IPS-20b (cell line): ENCODE measurements around the gene ABHD4.
A peak's percentile ranks its signal among the peaks of the same experiment; 100 is the strongest.
"Not testable (repeated sequence)": the region's sequence is repeated elsewhere in the genome, so short reads cannot be mapped to it uniquely, and the experiment has no call there.

Experiments
- H3K27ac ChIP-seq: one replicate; pipeline ENCODE4 v1.5.1; 2013; ENCODE audit warnings: low read length
- H3K27me3 ChIP-seq: 2 replicates; pipeline ENCODE4 v1.6.1; 2013; ENCODE audit warnings: mild to moderate bottlenecking, low read length, inconsistent platforms; ENCODE audit not compliant: insufficient read depth
- H3K36me3 ChIP-seq: 2 replicates; pipeline ENCODE4 v1.6.1; 2013; ENCODE audit warnings: low read depth, mild to moderate bottlenecking, inconsistent platforms, low read length, moderate library complexity; ENCODE audit not compliant: insufficient read depth
- H3K4me1 ChIP-seq: 2 replicates; pipeline ENCODE4 v1.6.1; 2013; ENCODE audit warnings: mild to moderate bottlenecking, control low read depth, inconsistent platforms, low read length, moderate library complexity; ENCODE audit not compliant: insufficient read depth
- H3K4me3 ChIP-seq: 2 replicates; pipeline ENCODE4 v1.5.1; 2013; ENCODE audit warnings: mild to moderate bottlenecking, low read length, inconsistent platforms
- H3K9ac ChIP-seq: 2 replicates; pipeline ENCODE4 v1.6.1; 2013; ENCODE audit warnings: low read depth, mild to moderate bottlenecking, inconsistent platforms, low read length, moderate library complexity
- H3K9me3 ChIP-seq: 2 replicates; pipeline ENCODE4 v1.6.1; 2013; ENCODE audit warnings: mild to moderate bottlenecking, low read depth, low read length, inconsistent platforms; ENCODE audit not compliant: insufficient read depth

Gene ABHD4

DNA sequence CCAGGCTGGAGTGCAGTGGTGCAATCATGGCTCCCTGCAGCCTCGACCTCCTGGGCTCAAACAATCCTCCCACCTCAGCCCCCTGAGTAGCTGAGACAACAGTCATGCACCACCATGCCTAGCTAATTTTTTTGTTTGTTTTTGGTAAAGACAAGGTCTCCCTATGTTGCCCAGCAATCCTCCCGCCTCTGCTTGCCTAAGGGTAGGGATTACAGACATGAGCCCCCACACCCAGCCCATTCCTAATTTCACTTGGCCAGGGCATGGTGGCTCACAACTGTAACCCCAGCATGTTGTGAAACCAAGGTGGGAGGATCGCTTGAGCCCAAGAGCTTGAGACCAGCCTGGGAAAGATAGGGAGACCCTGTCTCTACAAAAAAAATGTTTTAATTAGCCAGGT is 18.2 kb upstream of the ABHD4 start:
- H3K4me1 ChIP-seq: no peaks in the 10 kb centered on the region
- H3K9ac ChIP-seq: no peak overlapping the region
- peaks cover 13% of the 10 kb centered on the region for H3K36me3 ChIP-seq
- H3K27ac ChIP-seq: no peak overlapping the region
- H3K9me3 ChIP-seq: no peaks in the 10 kb centered on the region
- H3K4me3 ChIP-seq: no peak overlapping the region
- H3K27me3 ChIP-seq: no peaks in the 10 kb centered on the region

DNA sequence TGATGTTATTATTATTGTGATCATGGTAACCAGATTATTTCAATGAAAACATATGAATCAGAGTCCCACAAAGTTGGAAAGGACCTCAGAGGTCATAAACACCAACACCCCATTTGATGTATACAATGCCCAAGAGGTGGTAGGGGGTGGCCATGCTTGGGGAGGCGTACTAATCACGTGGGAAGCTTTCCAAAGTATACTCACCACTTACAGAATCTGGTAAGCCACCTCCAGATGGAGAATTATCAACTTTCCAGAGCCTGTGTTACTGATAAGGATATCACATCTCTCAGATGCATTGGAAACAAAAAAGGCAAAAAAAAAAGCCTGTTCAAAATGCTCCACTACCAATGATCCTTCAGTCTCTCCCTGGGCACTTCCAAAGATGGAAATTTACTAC is 17.5 kb upstream of the ABHD4 start:
- no peaks in the 10 kb centered on the region for H3K27me3 ChIP-seq
- H3K4me3 ChIP-seq: no peak overlapping the region
- H3K36me3 ChIP-seq: 0 out of 2 replicates have a peak, but pooled peaks cover 14% of the 10 kb centered on the region
- H3K9ac ChIP-seq: no peak overlapping the region
- H3K9me3 ChIP-seq: no peaks in the 10 kb centered on the region
- no peaks in the 10 kb centered on the region for H3K4me1 ChIP-seq
- no peak overlapping the region for H3K27ac ChIP-seq

DNA sequence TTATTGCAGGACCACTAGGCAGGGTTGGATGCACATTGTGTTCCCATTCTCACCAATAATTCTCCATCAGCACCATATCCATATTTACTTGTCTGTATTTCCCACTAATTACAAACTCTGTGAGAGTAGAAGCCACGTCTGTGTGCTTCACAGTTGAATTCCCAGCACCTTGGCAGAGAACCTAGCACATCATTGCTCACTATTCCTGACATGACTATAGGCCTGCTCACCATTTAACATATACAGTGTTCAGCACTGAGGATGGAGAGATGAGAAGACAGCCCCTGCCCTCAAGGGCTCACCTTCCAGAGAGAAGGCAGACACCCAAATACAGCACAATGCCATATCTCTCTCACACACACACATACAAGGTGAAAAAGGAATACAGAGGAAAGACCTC is 14.1 kb upstream of the ABHD4 start:
- H3K27me3 ChIP-seq: no peaks in the 10 kb centered on the region
- no peak overlapping the region for H3K9ac ChIP-seq
- H3K4me3 ChIP-seq: no peak overlapping the region
- H3K36me3 ChIP-seq: 0 out of 2 replicates have a peak, but pooled peaks cover 21% of the 10 kb centered on the region
- H3K4me1 ChIP-seq: peaks cover 4% of the 10 kb centered on the region; the same call in 1 of the 2 replicates
- no peak overlapping the region for H3K27ac ChIP-seq
- no peaks in the 10 kb centered on the region for H3K9me3 ChIP-seq

DNA sequence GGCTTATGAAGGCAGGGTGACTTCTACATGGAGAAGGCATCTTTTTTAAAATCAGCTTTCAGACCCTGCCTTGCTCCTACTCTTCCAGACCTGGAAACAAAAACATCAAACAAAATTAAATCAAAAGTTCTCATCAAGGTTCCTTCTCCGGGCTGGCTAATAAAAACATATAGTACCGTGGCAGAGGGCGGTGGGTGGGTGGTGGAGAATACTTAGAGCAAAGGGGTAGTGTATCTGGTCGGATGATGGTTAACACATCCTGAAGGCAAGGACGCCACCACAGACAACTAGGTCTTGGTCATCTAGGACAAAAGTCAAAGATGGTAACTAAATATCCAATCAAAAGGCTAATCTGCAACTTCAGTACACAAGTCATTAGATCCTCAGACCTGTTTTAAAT is 10.9 kb upstream of the ABHD4 start:
- Histone ChIP-seq H3K9me3 (no peaks in the 10 kb centered on the region), H3K4me3 (no peak overlapping the region), H3K4me1 (peaks cover 4% of the 10 kb centered on the region; the same call in 1 of the 2 replicates)

DNA sequence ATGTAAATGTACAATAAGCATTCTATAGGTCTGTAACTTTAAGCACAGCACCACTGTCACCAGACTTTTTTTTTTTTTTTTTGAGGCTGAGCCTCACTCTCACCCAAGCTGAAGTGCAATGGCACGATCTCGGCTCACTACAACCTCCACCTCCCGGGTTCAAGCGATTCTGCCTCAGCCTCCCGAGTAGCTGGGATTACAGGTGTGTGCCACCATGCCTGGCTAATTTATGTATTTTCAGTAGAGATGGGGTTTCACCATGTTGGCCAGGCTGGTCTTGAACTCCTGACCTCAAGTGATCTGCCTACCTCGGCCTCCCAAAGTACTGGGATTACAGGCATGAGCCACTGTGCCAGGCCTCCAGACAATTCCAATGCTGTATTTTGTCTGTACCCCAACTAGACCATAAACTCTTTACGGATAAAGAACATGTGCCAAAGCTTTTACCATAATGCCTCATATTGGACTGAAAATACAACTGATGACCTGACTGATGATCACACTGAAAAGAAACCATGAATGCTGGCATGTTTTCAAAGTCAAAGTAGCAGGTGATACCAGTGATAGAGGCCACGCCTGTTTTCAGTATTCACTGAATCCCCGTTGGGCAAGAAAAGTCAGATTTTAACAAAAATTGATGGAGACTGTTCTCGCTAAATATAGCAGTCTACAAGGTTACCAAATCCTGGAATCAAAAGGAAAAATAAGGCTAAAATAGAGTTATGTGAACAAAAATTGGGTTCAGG is 10.2 kb upstream of the ABHD4 start:
- not testable (repeated sequence) for H3K27ac ChIP-seq, H3K4me1 ChIP-seq, H3K27me3 ChIP-seq

More for the DNA sequence above, 10.9 kb upstream of the ABHD4 start:
- H3K9ac ChIP-seq: no peak overlapping the region
- 0 out of 2 replicates have a peak, but pooled peaks cover 16% of the 10 kb centered on the region for H3K36me3 ChIP-seq
- no peak overlapping the region for H3K27ac ChIP-seq
- H3K27me3 ChIP-seq: no peaks in the 10 kb centered on the region

DNA sequence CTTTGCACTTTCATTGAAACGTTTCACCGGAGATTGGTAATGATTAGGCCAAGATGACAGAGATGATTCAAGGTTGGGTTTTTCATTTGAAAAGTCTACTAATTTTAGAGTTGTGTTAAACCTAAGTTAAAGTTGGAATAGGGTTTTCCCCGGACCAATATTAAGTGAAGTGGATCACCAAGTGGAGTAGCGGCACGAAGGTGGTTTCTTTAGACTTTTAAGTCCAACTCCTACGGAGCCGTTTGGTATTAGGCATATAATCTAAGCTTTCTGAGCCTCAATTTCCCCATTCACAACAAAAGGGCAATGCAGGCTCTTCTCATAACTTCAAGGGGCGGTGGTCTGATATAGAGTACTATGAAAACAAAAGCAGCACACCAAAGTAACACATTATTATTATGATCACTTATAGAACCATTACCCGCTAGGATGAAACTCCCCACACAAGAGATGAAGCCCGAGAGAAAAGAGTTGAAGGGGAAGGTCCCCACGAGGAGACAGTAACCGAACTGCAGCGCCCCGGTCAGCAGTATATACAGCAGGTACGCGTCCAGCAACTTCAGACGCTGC is 9.5 kb upstream of the ABHD4 start:
- Histone ChIP-seq H3K4me3 (peak overlapping the region; percentile 98), H3K4me1 (peaks cover 7% of the 10 kb centered on the region), H3K27ac (peak overlapping the region; percentile 26)

More for the DNA sequence above, 10.2 kb upstream of the ABHD4 start:
- H3K9ac ChIP-seq: peak overlapping the region; percentile 97
- H3K4me3 ChIP-seq: peak overlapping the region; percentile 98
- H3K9me3 ChIP-seq: not testable (repeated sequence)
- H3K36me3 ChIP-seq: 0 out of 2 replicates have a peak, but pooled peaks cover 16% of the 10 kb centered on the region

DNA sequence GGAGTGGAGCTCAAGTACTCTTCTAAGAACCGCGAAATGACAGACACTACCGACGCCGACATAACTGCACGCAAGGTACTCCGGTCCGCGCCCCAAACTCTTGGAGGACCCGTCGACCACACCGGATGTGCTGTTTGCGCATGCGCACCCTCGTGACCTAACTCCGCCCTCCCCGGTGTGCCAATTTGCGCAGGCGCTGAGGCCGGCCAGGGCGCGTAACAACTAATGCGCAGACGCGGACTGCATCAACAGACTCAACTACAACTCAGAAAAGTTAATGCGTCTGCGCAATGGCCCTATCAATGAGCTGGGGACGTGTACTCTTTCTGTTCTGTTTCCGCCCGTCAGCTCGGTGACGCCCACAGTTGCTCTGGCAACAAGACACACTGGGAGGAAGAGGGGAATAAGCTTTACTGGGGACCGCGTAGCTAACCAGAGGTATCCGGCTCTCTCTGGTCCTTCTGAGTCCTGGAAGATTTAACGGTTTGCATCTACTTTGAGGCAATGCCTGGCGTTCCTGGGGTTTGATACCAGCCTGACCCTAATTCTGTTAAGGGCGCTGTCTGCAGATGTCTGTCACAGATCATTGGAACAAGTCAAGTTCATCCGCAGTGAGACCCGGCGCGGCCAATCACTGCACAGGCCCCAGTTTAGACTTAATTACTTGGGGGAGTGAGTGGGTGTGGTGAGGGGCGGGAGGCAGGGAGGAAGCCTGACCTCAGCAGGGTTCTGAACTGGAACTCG is 8.8 kb upstream of the ABHD4 start, which contains the start of gene DAD1:
TSS of gene DAD1 (minus strand) at position 129 of the 744 bp plus-strand sequence. CDS start at position 62, 67 bp downstream.
- Histone ChIP-seq H3K9ac (peak within 1 kb of the TSS; percentile 97), H3K4me1 (peaks cover 7% of the 10 kb centered on the region), H3K27me3 (no peaks in the 10 kb centered on the region), H3K9me3 (no peaks in the 10 kb centered on the region), H3K36me3 (0 out of 2 replicates have a peak, but pooled peaks cover 13% of the 10 kb centered on the region), H3K4me3 (peak within 1 kb of the TSS; percentile 98), H3K27ac (peak within 1 kb of the TSS; percentile 74)

More for the DNA sequence above, 9.5 kb upstream of the ABHD4 start:
- Histone ChIP-seq H3K36me3 (0 out of 2 replicates have a peak, but pooled peaks cover 16% of the 10 kb centered on the region), H3K9ac (peak overlapping the region; percentile 97), H3K27me3 (no peaks in the 10 kb centered on the region), H3K9me3 (no peaks in the 10 kb centered on the region)

DNA sequence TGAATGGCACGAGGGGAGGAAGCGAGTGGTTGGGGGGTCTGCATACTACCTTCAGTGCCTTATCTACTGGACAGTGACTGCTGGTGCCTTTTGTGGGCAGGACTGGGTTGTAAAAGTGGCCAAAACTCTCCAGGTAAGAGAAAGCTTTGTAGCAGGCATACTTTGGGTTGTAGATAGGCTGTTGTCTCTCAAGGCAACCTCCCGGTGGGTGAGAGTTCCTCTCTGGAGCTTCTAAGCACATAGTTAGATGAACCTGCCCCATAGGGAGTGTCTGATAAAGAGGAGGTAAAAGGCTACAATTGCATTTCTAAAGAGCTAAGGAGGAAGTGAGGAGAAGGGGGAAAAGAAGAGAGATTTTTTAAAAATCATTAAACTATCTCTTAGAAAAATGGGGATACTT is 4.9 kb upstream of the ABHD4 start:
- H3K36me3 ChIP-seq: no peaks in the 10 kb centered on the region
- H3K4me3 ChIP-seq: no peak overlapping the region
- no peaks in the 10 kb centered on the region for H3K27me3 ChIP-seq
- H3K9me3 ChIP-seq: no peaks in the 10 kb centered on the region
- no peak overlapping the region; the same call in 1 of the 2 replicates for H3K9ac ChIP-seq
- H3K4me1 ChIP-seq: peaks cover 11% of the 10 kb centered on the region
- no peak overlapping the region for H3K27ac ChIP-seq

DNA sequence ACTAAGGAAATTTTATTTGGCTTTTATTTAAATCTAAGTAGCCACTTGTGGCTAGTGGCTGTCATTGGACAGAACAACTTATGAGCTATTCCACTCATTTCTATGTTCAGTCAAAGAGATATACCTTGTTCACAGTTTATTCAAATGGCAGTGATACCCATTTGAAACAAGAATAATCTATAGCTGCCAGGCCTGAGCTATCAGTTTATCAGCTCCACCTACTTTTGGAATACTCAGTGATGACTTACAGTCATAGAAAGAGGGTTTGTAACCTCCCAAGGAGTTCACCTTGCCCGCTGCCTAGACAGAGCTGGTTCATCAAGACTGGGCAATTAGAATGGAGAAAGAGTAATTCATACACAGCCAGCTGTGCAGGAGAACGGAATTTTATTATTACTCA is 4.5 kb upstream of the ABHD4 start:
- Histone ChIP-seq H3K4me3 (no peak overlapping the region), H3K9me3 (no peaks in the 10 kb centered on the region), H3K4me1 (peaks cover 9% of the 10 kb centered on the region), H3K27ac (no peak overlapping the region), H3K36me3 (no peaks in the 10 kb centered on the region), H3K27me3 (no peaks in the 10 kb centered on the region), H3K9ac (no peak overlapping the region)

DNA sequence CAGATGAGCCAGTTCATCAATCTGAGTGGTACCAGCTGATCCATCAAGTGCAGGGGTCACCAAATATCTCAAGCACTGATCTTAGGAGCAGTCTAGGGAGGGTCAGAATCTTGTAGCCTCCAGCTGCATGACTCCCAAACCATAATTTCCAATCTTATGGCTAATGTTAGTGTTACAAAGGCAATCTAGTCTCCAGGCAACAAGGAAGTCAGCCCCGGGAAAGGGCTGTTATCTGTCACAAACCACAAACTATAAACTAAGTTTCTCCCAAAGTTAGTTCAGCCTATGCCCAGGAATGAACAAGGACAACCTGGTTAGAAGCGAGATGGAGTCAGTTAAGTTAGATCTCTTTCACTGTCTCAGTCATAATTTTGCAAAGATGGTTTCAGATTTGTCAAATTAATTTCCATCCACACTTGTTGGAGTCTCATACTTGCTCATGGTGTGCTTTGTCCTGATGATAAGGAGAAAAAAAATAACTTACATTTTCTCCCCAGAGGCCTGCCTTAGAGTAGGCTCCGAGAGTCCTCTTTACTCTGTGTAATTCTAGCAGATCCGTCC is 3.9 kb upstream of the ABHD4 start:
- no peaks in the 10 kb centered on the region for H3K9me3 ChIP-seq
- H3K27me3 ChIP-seq: no peaks in the 10 kb centered on the region
- H3K36me3 ChIP-seq: no peaks in the 10 kb centered on the region
- H3K9ac ChIP-seq: no peak overlapping the region
- H3K4me3 ChIP-seq: no peak overlapping the region
- H3K27ac ChIP-seq: no peak overlapping the region
- peaks cover 11% of the 10 kb centered on the region for H3K4me1 ChIP-seq

DNA sequence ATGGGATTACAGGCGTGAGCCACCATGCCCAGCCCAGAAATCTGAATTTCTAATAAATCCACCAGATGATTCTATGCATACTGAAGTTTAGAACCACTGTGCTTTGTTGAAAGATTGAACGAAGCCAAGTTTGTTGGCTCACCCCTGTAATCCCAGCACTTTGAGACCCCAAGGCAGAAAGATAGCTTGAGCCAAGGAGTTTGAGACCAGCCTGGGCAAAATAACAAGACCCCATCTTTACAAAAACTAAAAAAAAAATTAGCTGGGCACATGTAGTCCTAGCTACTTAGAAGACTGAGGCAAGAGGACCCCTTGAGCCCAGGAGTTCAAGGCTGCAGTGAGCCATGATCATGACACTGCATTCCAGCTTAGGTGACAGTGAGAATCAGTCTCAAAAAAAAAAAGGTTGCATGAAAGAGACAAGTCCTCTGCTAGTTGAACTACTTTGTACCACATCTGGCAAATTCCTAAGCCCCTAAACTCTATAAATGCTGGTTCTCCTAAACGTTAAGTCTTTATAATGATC is 1.7 kb upstream of the ABHD4 start:
- no peaks in the 10 kb centered on the region for H3K27me3 ChIP-seq
- H3K4me3 ChIP-seq: no peak overlapping the region
- H3K4me1 ChIP-seq: peaks cover 15% of the 10 kb centered on the region

More for the DNA sequence above, 1.7 kb upstream of the ABHD4 start:
- Histone ChIP-seq H3K9me3 (no peaks in the 10 kb centered on the region), H3K27ac (no peak overlapping the region), H3K36me3 (peaks cover 5% of the 10 kb centered on the region; the same call in 1 of the 2 replicates), H3K9ac (no peak overlapping the region)
